GM12878 (cell line): ENCODE data around the gene HSD17B12. TPM values are rescaled to one million over a fixed set of nuclear protein-coding genes. Genes with fewer than 3 reads are reported as not detected.

Experiments used
- ATAC-seq: fragments of 200-7000 bp; cut with Tn5 transposase; 3 replicates; pipeline ENCODE4 v1.9.1; 2020; ENCODE audit warnings: mild to moderate bottlenecking, moderate library complexity
- BruUV-seq: library from RNA; stranded (reverse); fragments of 400-500 nt; replicated peaks from 2 replicates; lab custom pipeline; 2021; lab: Mats Ljungman, UMichigan
- CTCF ChIA-PET: fragments of 300-600 bp; sonication (Branson Sonifier 250); formaldehyde crosslinking; extraction: SDS; loops from one replicate; lab custom pipeline; 2021; ENCODE audit warnings: inconsistent platforms; lab: Yijun Ruan, JAX
- POLR2A ChIA-PET: fragments of 350-600 bp; formaldehyde crosslinking; extraction: SDS; loops from one replicate; lab custom pipeline; 2021; ENCODE audit warnings: inconsistent platforms; lab: Charles Lee
- RAD21 ChIA-PET: fragments of 300-600 bp; sonication (Branson Sonifier 250); formaldehyde crosslinking; loops from one replicate; lab custom pipeline; 2023; ENCODE audit warnings: antibody characterized with exemption; ENCODE audit not compliant: unreplicated experiment; lab: Charles Lee
- SMC1A ChIA-PET: fragments of 300-600 bp; sonication (Branson Sonifier 250); formaldehyde crosslinking; loops from one replicate; lab custom pipeline; 2023; ENCODE audit not compliant: unreplicated experiment, uncharacterized antibody; lab: Charles Lee
- DNase-seq: peaks from one replicate; pipeline ENCODE4 v3.0.0-alpha.2; 2011; ENCODE audit warnings: low read depth, low spot score
- FAIRE-seq: peaks from 3 replicates; lab custom pipeline; 2011; peaks lifted over from hg19 to GRCh38; lab: Jason Lieb, UNC
- H2AFZ ChIP-seq: 2 replicates; pipeline ENCODE4 v1.6.0; 2011; ENCODE audit warnings: low read depth, low read length, control low read depth; ENCODE audit not compliant: control insufficient read depth
- H3K27ac ChIP-seq: 2 replicates; pipeline ENCODE4 v1.5.1; 2011; ENCODE audit warnings: control low read depth; ENCODE audit not compliant: control insufficient read depth, insufficient read depth
- H3K27me3 ChIP-seq, 2 experiments: replicated peaks in 1 of 2; 2 replicates each; pipeline versions ENCODE4 v1.6.0 to v1.6.1; 2011; ENCODE audit warnings: low read length in 1 of 2; ENCODE audit not compliant: control insufficient read depth in 2 of 2, insufficient read depth in 2 of 2
- H3K36me3 ChIP-seq, 2 experiments: 2 replicates each; pipeline ENCODE4 v1.5.1; 2011; ENCODE audit warnings: low read length in 1 of 2; ENCODE audit not compliant: control insufficient read depth in 2 of 2, insufficient read depth in 2 of 2
- H3K4me1 ChIP-seq: 2 replicates; pipeline ENCODE4 v1.6.1; 2011; ENCODE audit warnings: mild to moderate bottlenecking, low read length, moderate library complexity, mixed read lengths; ENCODE audit not compliant: control insufficient read depth, insufficient read depth
- H3K4me2 ChIP-seq: 2 replicates; pipeline ENCODE4 v1.6.0; 2011; ENCODE audit warnings: control low read depth; ENCODE audit not compliant: control insufficient read depth, insufficient read depth
- H3K4me3 ChIP-seq: fragments of 200-600 bp; sonication (generic); 2 replicates; pipeline ENCODE4 v1.5.1; 2016
- H3K79me2 ChIP-seq: 2 replicates; pipeline ENCODE4 v1.6.0; 2011; ENCODE audit warnings: low read length; ENCODE audit not compliant: control insufficient read depth, insufficient read depth
- H3K9ac ChIP-seq: 2 replicates; pipeline ENCODE4 v1.8.0; 2011; ENCODE audit warnings: low read length, control low read depth, mixed read lengths; ENCODE audit not compliant: control insufficient read depth, insufficient read depth
- H3K9me3 ChIP-seq: replicated peaks from 3 replicates; pipeline ENCODE4 v1.5.1; 2011; ENCODE audit warnings: mild to moderate bottlenecking, low read length; ENCODE audit not compliant: control insufficient read depth, insufficient read depth
- H4K20me1 ChIP-seq: 2 replicates; pipeline ENCODE4 v1.6.0; 2011; ENCODE audit not compliant: control insufficient read depth, insufficient read depth
- EGR1 ChIP-seq, 2 experiments: IDR thresholded peaks; 1 replicate in 1 of 2; 2 replicates in 1 of 2; pipeline ENCODE4 v1.6.1; 2011 to 2012; ENCODE audit warnings: low read depth in 2 of 2, low read length in 2 of 2, borderline replicate concordance in 1 of 2, mild to moderate bottlenecking in 1 of 2, moderate library complexity in 1 of 2
- EP300 ChIP-seq, 2 experiments: fragments of 150-350 bp in 1 of 2; IDR thresholded peaks; 2 replicates each; pipeline ENCODE4 v1.6.1; 2011 to 2012; ENCODE audit warnings: low read depth in 2 of 2, low read length in 2 of 2, borderline replicate concordance in 1 of 2, improper control_type of control experiment in 1 of 2, inconsistent platforms in 1 of 2; ENCODE audit not compliant: control insufficient read depth in 1 of 2
- KLF5 ChIP-seq: fragments of 450-650 bp; IDR thresholded peaks from 2 replicates; pipeline ENCODE4 v1.6.1; 2014; ENCODE audit warnings: mild to moderate bottlenecking; ENCODE audit not compliant: partially characterized antibody
- LARP7 ChIP-seq: fragments of 450-650 bp; IDR thresholded peaks from 2 replicates; pipeline ENCODE4 v1.6.1; 2017; ENCODE audit warnings: mild to moderate bottlenecking
- NR2C1 ChIP-seq: fragments of 450-650 bp; IDR thresholded peaks from 2 replicates; pipeline ENCODE4 v1.6.1; 2017; ENCODE audit warnings: antibody characterized with exemption, mild to moderate bottlenecking, moderate library complexity
- SIN3A ChIP-seq: IDR thresholded peaks from 2 replicates; pipeline ENCODE4 v1.6.1; 2012; ENCODE audit warnings: low read depth, low read length, improper control_type of control experiment
- WGBS: methylation state at CpG from one replicate; pipeline ENCODE4 v1.1.6; 2016; ENCODE audit warnings: low lambda C conversion rate; ENCODE audit not compliant: insufficient replicate concordance, insufficient coverage; ENCODE audit errors: missing lambda C conversion rate; 5-methylcytosine and 5-hydroxymethylcytosine counted together
- in situ Hi-C: fragments of 300-500 bp; cut with MboI; formaldehyde crosslinking; loops from 9 replicates; pipeline ENCODE4 v1.14.3; 2018; ENCODE audit warnings: mixed read lengths
- intact Hi-C: fragments of 100-400 bp; cut with micrococcal nuclease; formaldehyde crosslinking; loops from one replicate; pipeline ENCODE4 v1.14.2; 2022; ENCODE audit not compliant: unreplicated experiment
- polyA plus RNA-seq, 11 experiments: library from polyadenylated mRNA; depleted of rRNA in 4 of 11; unstranded in 6 of 11; stranded (reverse) in 5 of 11; fragments of >200 nt; fragmentation: Nextera tagmentation in 4 of 11; fragmentation: Illumina TruSeq in 1 of 11; extraction: Ambion mirVana in 4 of 11; extraction: Trizol in 1 of 11; gene quantifications; 1 replicate in 1 of 11; 2 replicates in 10 of 11; pipeline versions ENCODE4 v1.2.1 to v1.2.3, GENCODE V29; 2011 to 2016; ENCODE audit warnings: inconsistent platforms in 2 of 11, missing spikeins in 2 of 11, low read depth in 1 of 11
- total RNA-seq, 4 experiments: library from RNA; depleted of rRNA in 3 of 4; stranded (reverse); fragments of >200 nt in 3 of 4; fragmentation: Illumina TruSeq in 1 of 4; extraction: Trizol in 1 of 4; gene quantifications; 2 replicates each; pipeline versions ENCODE4 v1.2.1 to v1.2.3, GENCODE V29; 2013 to 2021
- TF ChIP-seq, protein P1 (sequence below): fragments of 450-650 bp; IDR thresholded peaks from 2 replicates; pipeline ENCODE4 v1.6.1; 2016; ENCODE audit warnings: mild to moderate bottlenecking
- TF ChIP-seq, protein P2 (sequence below): fragments of 450-650 bp; IDR thresholded peaks from 2 replicates; pipeline ENCODE4 v1.6.1; 2017; ENCODE audit warnings: low read depth, mild to moderate bottlenecking, moderate library complexity
- TF ChIP-seq, protein P3 (sequence below): fragments of 450-650 bp; formaldehyde crosslinking; IDR thresholded peaks from 2 replicates; pipeline ENCODE4 v1.4.0; 2022; ENCODE audit warnings: mild to moderate bottlenecking, moderate library complexity

The HSD17B12 gene
- total and polyA plus RNA-seq, 10 of the 15 experiments (the other 5 are each of a cell fraction or from before 2014, with no cell fraction given) = 23.6 to 88.0 (median 64.7) TPM

DNA sequence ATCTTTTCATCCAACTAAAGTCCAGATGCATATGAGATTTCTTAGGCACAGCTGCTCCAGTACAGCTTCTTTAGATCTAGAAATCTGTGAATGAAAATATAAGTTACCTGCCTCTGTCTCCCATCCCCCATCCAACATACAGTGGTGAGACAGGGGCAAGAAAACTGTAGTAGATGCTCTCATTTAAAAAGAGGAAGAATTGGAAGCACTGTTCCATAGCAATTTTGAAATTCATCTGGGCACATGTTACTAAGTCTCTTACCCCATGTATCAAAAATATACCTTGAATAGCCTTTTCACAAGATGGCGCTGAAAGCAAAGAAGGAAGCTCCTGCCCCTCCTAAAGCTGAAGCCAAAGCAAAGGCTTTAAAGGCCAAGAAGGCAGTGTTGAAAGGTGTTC, 37.8 kb downstream of the HSD17B12 start:
- H4K20me1 ChIP-seq = no peaks in the 10 kb centered on the region
- no peak overlapping the region for H3K4me2 ChIP-seq
- H3K4me1 ChIP-seq = no peaks in the 10 kb centered on the region
- no peaks in the 10 kb centered on the region for H3K27me3 ChIP-seq
- H3K4me3 ChIP-seq = no peak overlapping the region
- ChIA-PET POLR2A (interaction anchor here (1.7 kb wide), 1 partner anchor 13 kb away, joined by 4 read pairs; no protein-coding TSS in a partner anchor), CTCF (interaction anchor here (0.8 kb wide), 1 partner anchor 34 kb away, joined by 3 read pairs; no protein-coding TSS in a partner anchor), SMC1A (no interaction called here)
- H2AFZ ChIP-seq = no peak overlapping the region
- 100% methylated on average over 1 of the region's 1 CpG for WGBS
- intact Hi-C loops (no loop called here), in situ Hi-C loops (no loop called here)
- no peak for ATAC-seq
- no TSS peak for BruUV-seq
- no peaks in the 10 kb centered on the region; a peak in 1 of 4 replicates for H3K36me3 ChIP-seq
- peaks cover 3% of the 10 kb centered on the region for H3K79me2 ChIP-seq
- H3K9ac ChIP-seq = no peak overlapping the region
- no peak for DNase-seq
- peaks cover 15% of the 10 kb centered on the region for H3K9me3 ChIP-seq
- no peak overlapping the region for H3K27ac ChIP-seq
- no peak for TF ChIP-seq EP300 (IDR thresholded peaks at IDR 0.05; ENCODE audit: borderline replicate concordance in 1 of 2, control insufficient read depth in 1 of 2, low read depth in 2 of 2, low read length in 2 of 2)
- TF ChIP-seq SIN3A = no peak
- TF ChIP-seq KLF5 = no peak
- TF ChIP-seq NR2C1 = no peak
- TF ChIP-seq, all 136 proteins: peak for 0
- RAD21 ChIA-PET = no interaction called here
- no peak for FAIRE-seq

DNA sequence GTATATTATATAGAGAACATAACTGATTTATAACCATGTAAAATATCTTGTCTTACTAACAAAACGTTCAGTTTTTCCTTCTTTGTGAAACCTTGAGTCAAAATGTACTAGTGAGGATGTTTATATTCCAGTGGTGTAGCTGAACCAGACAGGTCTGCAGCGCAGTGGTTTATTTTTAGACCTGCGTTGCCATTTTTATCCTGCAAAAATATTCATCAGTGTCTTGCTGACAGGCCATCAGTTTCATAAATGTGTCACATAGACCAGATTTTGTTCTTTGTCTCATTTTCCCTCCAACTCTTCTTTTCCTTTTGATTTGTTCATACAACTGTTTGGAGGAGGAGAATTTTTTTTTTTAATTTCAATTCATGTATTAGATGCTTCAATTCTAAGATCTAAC, 43.1 kb downstream of the HSD17B12 start:
- H3K4me1 ChIP-seq = no peaks in the 10 kb centered on the region
- FAIRE-seq = no peak
- H4K20me1 ChIP-seq = no peaks in the 10 kb centered on the region
- ChIA-PET RAD21 (no interaction called here), CTCF (interaction anchor here (0.8 to 1.7 kb wide), 3 partner anchors 15 to 38 kb away, joined by 3 to 4 read pairs (median 4); no protein-coding TSS in a partner anchor), SMC1A (interaction anchor here (1.0 to 2.0 kb wide), 3 partner anchors 12 to 33 kb away, joined by 3 to 4 read pairs (median 3); no protein-coding TSS in a partner anchor), POLR2A (interaction anchor here (0.6 kb wide), 2 partner anchors 40 to 65 kb away, joined by 3 to 7 read pairs; no protein-coding TSS in a partner anchor)
- BruUV-seq = no TSS peak
- ATAC-seq = 0 out of 3 replicates have a peak, but pooled peaks have one; percentile 21
- 0 out of 2 replicates have a peak overlapping the region, but pooled peaks have one; percentile 13 for H3K4me2 ChIP-seq
- in situ Hi-C loops (no loop called here), intact Hi-C loops (no loop called here)
- no peak overlapping the region for H3K27ac ChIP-seq
- peaks cover 2% of the 10 kb centered on the region for H3K9me3 ChIP-seq
- no peak overlapping the region for H3K4me3 ChIP-seq
- H3K9ac ChIP-seq = no peak overlapping the region
- H3K27me3 ChIP-seq = no peaks in the 10 kb centered on the region
- H3K36me3 ChIP-seq = no peaks in the 10 kb centered on the region; a peak in 1 of 4 replicates
- DNase-seq = no peak
- WGBS = 28% methylated on average over 3 of the region's 3 CpGs
- peaks cover 9% of the 10 kb centered on the region for H3K79me2 ChIP-seq
- H2AFZ ChIP-seq = no peak overlapping the region
- no peak for TF ChIP-seq EGR1 (IDR thresholded peaks at IDR 0.05; ENCODE audit: borderline replicate concordance in 1 of 2, low read depth in 2 of 2, low read length in 2 of 2)
- TF ChIP-seq, protein P1, sequence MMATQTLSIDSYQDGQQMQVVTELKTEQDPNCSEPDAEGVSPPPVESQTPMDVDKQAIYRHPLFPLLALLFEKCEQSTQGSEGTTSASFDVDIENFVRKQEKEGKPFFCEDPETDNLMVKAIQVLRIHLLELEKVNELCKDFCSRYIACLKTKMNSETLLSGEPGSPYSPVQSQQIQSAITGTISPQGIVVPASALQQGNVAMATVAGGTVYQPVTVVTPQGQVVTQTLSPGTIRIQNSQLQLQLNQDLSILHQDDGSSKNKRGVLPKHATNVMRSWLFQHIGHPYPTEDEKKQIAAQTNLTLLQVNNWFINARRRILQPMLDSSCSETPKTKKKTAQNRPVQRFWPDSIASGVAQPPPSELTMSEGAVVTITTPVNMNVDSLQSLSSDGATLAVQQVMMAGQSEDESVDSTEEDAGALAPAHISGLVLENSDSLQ = peak; percentile 63; the same call in 1 of the 2 replicates
- TF ChIP-seq, protein P2, sequence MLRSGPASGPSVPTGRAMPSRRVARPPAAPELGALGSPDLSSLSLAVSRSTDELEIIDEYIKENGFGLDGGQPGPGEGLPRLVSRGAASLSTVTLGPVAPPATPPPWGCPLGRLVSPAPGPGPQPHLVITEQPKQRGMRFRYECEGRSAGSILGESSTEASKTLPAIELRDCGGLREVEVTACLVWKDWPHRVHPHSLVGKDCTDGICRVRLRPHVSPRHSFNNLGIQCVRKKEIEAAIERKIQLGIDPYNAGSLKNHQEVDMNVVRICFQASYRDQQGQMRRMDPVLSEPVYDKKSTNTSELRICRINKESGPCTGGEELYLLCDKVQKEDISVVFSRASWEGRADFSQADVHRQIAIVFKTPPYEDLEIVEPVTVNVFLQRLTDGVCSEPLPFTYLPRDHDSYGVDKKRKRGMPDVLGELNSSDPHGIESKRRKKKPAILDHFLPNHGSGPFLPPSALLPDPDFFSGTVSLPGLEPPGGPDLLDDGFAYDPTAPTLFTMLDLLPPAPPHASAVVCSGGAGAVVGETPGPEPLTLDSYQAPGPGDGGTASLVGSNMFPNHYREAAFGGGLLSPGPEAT = no peak
- TF ChIP-seq, protein P3, sequence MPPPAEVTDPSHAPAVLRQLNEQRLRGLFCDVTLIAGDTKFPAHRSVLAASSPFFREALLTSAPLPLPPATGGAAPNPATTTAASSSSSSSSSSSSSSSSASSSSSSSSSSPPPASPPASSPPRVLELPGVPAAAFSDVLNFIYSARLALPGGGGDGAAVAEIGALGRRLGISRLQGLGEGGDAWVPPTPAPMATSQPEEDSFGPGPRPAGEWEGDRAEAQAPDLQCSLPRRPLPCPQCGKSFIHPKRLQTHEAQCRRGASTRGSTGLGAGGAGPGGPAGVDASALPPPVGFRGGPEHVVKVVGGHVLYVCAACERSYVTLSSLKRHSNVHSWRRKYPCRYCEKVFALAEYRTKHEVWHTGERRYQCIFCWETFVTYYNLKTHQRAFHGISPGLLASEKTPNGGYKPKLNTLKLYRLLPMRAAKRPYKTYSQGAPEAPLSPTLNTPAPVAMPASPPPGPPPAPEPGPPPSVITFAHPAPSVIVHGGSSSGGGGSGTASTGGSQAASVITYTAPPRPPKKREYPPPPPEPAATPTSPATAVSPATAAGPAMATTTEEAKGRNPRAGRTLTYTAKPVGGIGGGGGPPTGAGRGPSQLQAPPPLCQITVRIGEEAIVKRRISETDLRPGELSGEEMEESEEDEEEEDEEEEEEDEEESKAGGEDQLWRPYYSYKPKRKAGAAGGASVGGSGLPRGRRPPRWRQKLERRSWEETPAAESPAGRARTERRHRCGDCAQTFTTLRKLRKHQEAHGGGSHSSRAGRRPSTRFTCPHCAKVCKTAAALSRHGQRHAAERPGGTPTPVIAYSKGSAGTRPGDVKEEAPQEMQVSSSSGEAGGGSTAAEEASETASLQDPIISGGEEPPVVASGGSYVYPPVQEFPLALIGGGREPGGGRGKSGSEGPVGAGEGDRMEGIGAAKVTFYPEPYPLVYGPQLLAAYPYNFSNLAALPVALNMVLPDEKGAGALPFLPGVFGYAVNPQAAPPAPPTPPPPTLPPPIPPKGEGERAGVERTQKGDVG (CRISPR knock-in tag) = no peak
- TF ChIP-seq LARP7 = no peak
